ENCODE results near the gene PRR36.

Gene PRR36

GRCh38 chr19:7864690-7865074, 9.5 kb downstream of the PRR36 start:
- Histone ChIP-seq H3K4me1 (peaks cover 0 to 27% (median 19%) of the 10 kb centered on the region in 4 donors), H3K27me3 (peaks cover 0 to 52% of the 10 kb centered on the region in 2 donors), H3K27ac (no peak overlapping the region), H3K9me3 (no peaks in the 10 kb centered on the region), H3K36me3 (peaks cover 0 to 38% (median 17%) of the 10 kb centered on the region in 3 donors), H3K4me3 (no peak overlapping the region)
- intact Hi-C loops (cut with DNase I; ENCODE audit: low total_unique reads), result no loop called here
- no peak for DNase-seq
- no peak for TF ChIP-seq CTCF (IDR thresholded peaks at IDR 0.05)

- Histone ChIP-seq H3K4me3 (no peak overlapping the region), H3K27me3 (peaks cover 0 to 56% of the 10 kb centered on the region in 2 donors)
These were observed 10.1 kb downstream of the PRR36 start for GRCh38 chr19:7863971-7864689.

GRCh38 chr19:7863157-7863970, 10.8 kb downstream of the PRR36 start:
- intact Hi-C loops (cut with DNase I; ENCODE audit: low total_unique reads), result no loop called here
- peaks cover 0 to 50% (median 24%) of the 10 kb centered on the region in 3 donors for H3K36me3 ChIP-seq
- TF ChIP-seq CTCF (IDR thresholded peaks at IDR 0.05), result no peak
- peaks cover 0 to 61% of the 10 kb centered on the region in 2 donors for H3K27me3 ChIP-seq
- H3K4me3 ChIP-seq, result no peak overlapping the region
- H3K9me3 ChIP-seq, result no peaks in the 10 kb centered on the region
- DNase-seq, result no peak
- peaks cover 0 to 14% (median 6%) of the 10 kb centered on the region in 4 donors for H3K4me1 ChIP-seq
- H3K27ac ChIP-seq, result no peak overlapping the region

More at GRCh38 chr19:7863971-7864689, 10.1 kb downstream of the PRR36 start:
- Histone ChIP-seq H3K4me1 (peaks cover 0 to 21% (median 14%) of the 10 kb centered on the region in 4 donors), H3K27ac (no peak overlapping the region), H3K9me3 (no peaks in the 10 kb centered on the region), H3K36me3 (peaks cover 0 to 43% (median 17%) of the 10 kb centered on the region in 3 donors)
- no peak for DNase-seq
- TF ChIP-seq CTCF (IDR thresholded peaks at IDR 0.05), result no peak
- intact Hi-C loops (cut with DNase I; ENCODE audit: low total_unique reads), result no loop called here

GRCh38 chr19:7862413-7862951, 11.7 kb downstream of the PRR36 start:
- Histone ChIP-seq H3K27ac (no peak overlapping the region), H3K36me3 (peaks cover 0 to 55% (median 29%) of the 10 kb centered on the region in 3 donors), H3K4me3 (peak overlapping the region in 1 of 2 donors; percentile 18), H3K9me3 (no peaks in the 10 kb centered on the region), H3K27me3 (peaks cover 0 to 63% of the 10 kb centered on the region in 2 donors), H3K4me1 (peaks cover 0 to 10% (median 3%) of the 10 kb centered on the region in 4 donors)
- intact Hi-C loops (cut with DNase I; ENCODE audit: low total_unique reads), result no loop called here
- TF ChIP-seq CTCF (IDR thresholded peaks at IDR 0.05), result no peak
- no peak for DNase-seq

- intact Hi-C loops (cut with DNase I; ENCODE audit: low total_unique reads), result no loop called here
- Histone ChIP-seq H3K4me1 (peaks cover 0 to 10% (median 3%) of the 10 kb centered on the region in 4 donors), H3K4me3 (peak overlapping the region in 1 of 2 donors; percentile 18), H3K9me3 (no peaks in the 10 kb centered on the region), H3K27ac (no peak overlapping the region), H3K27me3 (peaks cover 0 to 57% of the 10 kb centered on the region in 2 donors), H3K36me3 (peaks cover 0 to 58% (median 29%) of the 10 kb centered on the region in 3 donors)
- TF ChIP-seq CTCF (IDR thresholded peaks at IDR 0.05), result no peak
- no peak for DNase-seq
These were observed 12.4 kb downstream of the PRR36 start for GRCh38 chr19:7861619-7862412.
